HFFc6 (cell line): ENCODE data around the gene NR5A2. TPM values are rescaled to one million over a fixed set of nuclear protein-coding genes. Genes with fewer than 3 reads are reported as not detected.

ENCODE experiments used
- DNase-seq: peaks from one replicate; pipeline ENCODE4 v3.0.0-alpha.2; 2018
- H3K27ac Mint-ChIP-seq: 2 replicates; pipeline ENCODE4 v1.8.0; 2020; ENCODE audit warnings: mild to moderate bottlenecking, mixed read lengths
- H3K27me3 Mint-ChIP-seq: 2 replicates; pipeline ENCODE4 v1.8.0; 2021; ENCODE audit warnings: mild to moderate bottlenecking, moderate library complexity, mixed read lengths; ENCODE audit not compliant: insufficient read depth
- H3K36me3 Mint-ChIP-seq: 2 replicates; pipeline ENCODE4 v1.8.0; 2021; ENCODE audit warnings: low read depth, mixed read lengths
- H3K4me1 Mint-ChIP-seq: 2 replicates; pipeline ENCODE4 v1.8.0; 2020; ENCODE audit warnings: low read depth, mixed read lengths
- H3K4me3 Mint-ChIP-seq: 2 replicates; pipeline ENCODE4 v1.8.0; 2020; ENCODE audit warnings: mild to moderate bottlenecking, moderate library complexity, mixed read lengths
- H3K9me3 Mint-ChIP-seq: 2 replicates; pipeline ENCODE4 v1.8.0; 2020; ENCODE audit warnings: mild to moderate bottlenecking, mixed read lengths
- CTCF ChIP-seq: fragments of 200-600 bp; sonication (generic); IDR thresholded peaks from 2 replicates; pipeline ENCODE4 v1.5.0; 2021; ENCODE audit warnings: antibody characterized with exemption, mild to moderate bottlenecking
- total RNA-seq, 6 experiments: library from RNA; stranded (reverse); fragmentation: NEBNext Ultra II Directional; extraction: Animal tissue kit (Norgen Biotek cat#: 25700); gene quantifications; 2 replicates in 1 of 6; 3 replicates in 5 of 6; pipeline ENCODE4 v1.2.3, GENCODE V29; 2021

The NR5A2 gene
- total RNA-seq, 6 experiments from 2014 or later: 0.09 to 1.9 (median 0.97) TPM

GRCh38 chr1:200035956-200036618 lies 8.6 kb downstream of the NR5A2 start:
- H3K36me3 Mint-ChIP-seq: no peaks in the 10 kb centered on the region
- H3K9me3 Mint-ChIP-seq: no peaks in the 10 kb centered on the region
- no peak for DNase-seq
- peaks cover 49% of the 10 kb centered on the region for H3K27me3 Mint-ChIP-seq
- no peak overlapping the region for H3K27ac Mint-ChIP-seq
- no peak overlapping the region for H3K4me3 Mint-ChIP-seq
- H3K4me1 Mint-ChIP-seq: peaks cover 10% of the 10 kb centered on the region
- TF ChIP-seq CTCF: no peak

GRCh38 chr1:200036619-200037270 lies 9.2 kb downstream of the NR5A2 start:
- H3K27me3 Mint-ChIP-seq: peaks cover 55% of the 10 kb centered on the region

DNA sequence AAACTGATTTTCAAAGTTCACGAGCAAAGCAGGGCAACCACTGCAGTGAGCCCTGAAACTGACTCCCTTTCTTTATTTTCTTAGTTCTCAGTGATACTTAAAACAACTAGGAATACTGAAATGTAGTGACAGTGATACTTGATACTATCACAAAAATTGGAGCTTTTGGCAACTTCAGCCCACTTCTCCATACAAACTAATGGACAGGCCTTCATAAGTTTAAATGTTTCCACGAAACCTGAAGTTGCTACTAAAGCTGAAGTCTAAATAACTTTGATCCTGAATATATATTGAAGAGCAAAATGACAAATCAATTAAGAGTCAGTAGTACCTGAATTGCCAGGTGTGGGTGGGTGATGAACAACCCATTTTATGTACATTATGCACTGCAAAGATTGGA lies 10.0 kb downstream of the NR5A2 start:
- Mint-ChIP-seq H3K27ac (no peak overlapping the region), H3K9me3 (no peaks in the 10 kb centered on the region), H3K4me1 (peaks cover 11% of the 10 kb centered on the region), H3K36me3 (no peaks in the 10 kb centered on the region), H3K4me3 (no peak overlapping the region), H3K27me3 (peaks cover 55% of the 10 kb centered on the region)
- DNase-seq: no peak
- no peak for TF ChIP-seq CTCF

More at GRCh38 chr1:200036619-200037270, 9.2 kb downstream of the NR5A2 start:
- no peak for DNase-seq
- H3K27ac Mint-ChIP-seq: no peak overlapping the region
- H3K4me1 Mint-ChIP-seq: peaks cover 10% of the 10 kb centered on the region
- no peak for TF ChIP-seq CTCF
- H3K36me3 Mint-ChIP-seq: no peaks in the 10 kb centered on the region
- no peak overlapping the region for H3K4me3 Mint-ChIP-seq
- no peaks in the 10 kb centered on the region for H3K9me3 Mint-ChIP-seq

DNA sequence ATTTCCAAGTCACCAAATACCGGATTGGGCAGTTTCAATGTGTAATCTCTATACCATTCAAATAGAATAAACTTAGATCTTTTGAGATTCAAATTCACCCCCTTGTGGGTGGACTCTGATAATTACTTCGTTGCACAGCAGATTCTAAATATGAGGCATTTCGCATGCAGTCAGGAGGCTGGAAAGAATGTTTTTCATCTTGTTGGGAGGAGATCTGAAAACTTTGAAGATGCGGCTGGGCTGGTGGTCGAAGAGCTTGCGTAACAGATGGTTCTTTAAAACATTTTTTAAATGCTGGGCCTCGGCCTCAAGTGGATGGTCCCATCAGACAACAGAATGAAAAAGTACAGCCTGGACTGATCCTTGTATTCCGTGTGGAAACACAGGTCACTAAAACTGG lies 10.4 kb downstream of the NR5A2 start:
- H3K9me3 Mint-ChIP-seq: no peaks in the 10 kb centered on the region
- H3K4me3 Mint-ChIP-seq: no peak overlapping the region
- peaks cover 15% of the 10 kb centered on the region for H3K4me1 Mint-ChIP-seq
- TF ChIP-seq CTCF: peak; percentile 19; the same call in 1 of the 2 replicates
- H3K36me3 Mint-ChIP-seq: 0 out of 2 replicates have a peak, but pooled peaks cover 3% of the 10 kb centered on the region
- peaks cover 59% of the 10 kb centered on the region for H3K27me3 Mint-ChIP-seq
- DNase-seq: no peak
- H3K27ac Mint-ChIP-seq: no peak overlapping the region

DNA sequence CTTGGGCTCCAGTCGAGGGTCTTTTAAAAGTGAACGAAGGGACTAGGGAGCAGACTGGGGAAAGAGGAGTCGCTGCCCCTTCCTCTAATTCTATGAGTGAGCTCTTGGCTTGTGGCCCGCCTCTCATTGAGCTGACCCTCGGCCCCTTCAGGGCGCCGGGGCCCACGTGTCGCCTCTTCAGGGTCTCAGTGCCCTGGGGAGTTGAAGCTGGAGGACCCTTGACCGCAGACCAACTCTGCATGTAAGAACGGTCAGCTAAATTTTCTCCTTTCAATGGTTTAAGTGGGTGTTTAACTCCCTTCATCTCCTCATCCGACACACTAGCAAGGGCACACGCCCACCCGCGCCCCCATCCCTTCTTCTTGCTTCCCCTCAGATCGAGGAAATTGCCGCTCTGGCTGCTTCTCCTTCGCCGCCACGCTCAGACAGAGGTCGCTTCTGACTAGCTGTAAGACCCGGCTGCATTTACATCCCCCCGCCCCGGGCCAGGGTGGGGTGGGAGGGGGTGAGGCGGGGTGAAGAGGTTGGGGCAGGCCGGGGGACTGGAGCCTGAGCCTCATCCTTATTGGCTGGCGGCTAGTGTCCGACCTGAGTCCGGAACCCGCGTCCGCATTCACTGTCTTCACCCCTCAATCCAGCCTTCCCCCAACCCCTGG lies 10.9 kb downstream of the NR5A2 start:
- Mint-ChIP-seq H3K4me1 (peaks cover 20% of the 10 kb centered on the region), H3K27ac (no peak overlapping the region), H3K36me3 (0 out of 2 replicates have a peak, but pooled peaks cover 5% of the 10 kb centered on the region), H3K27me3 (peaks cover 64% of the 10 kb centered on the region), H3K4me3 (peak overlapping the region; percentile 73), H3K9me3 (no peaks in the 10 kb centered on the region)
- no peak for TF ChIP-seq CTCF
- DNase-seq: no peak
